ENCODE measurements around the gene TGM4.

- TF ChIP-seq POLR2A (IDR thresholded peaks at IDR 0.05; ENCODE audit: low read depth, low read length) = no peak
- no peak for TF ChIP-seq TAF1 (IDR thresholded peaks at IDR 0.05; ENCODE audit: borderline replicate concordance, low read depth, low read length)
- TF ChIP-seq POLR2AphosphoS5 (IDR thresholded peaks at IDR 0.05; ENCODE audit: low read depth, low read length) = no peak
Measured at GRCh38 chr3:44923632-44924456, 49.4 kb downstream of the TGM4 start.

All from GM12892 (cell line).